Stimulated activated CD4-positive, alpha-beta T cell treated with anti-CD3 and anti-CD28 coated beads, Interleukin-4, amount 100 ng/mL, for 48 hours (primary cell): ENCODE results near the gene RPLP2.

Source experiments
- DNase-seq, 2 donors: peaks; one replicate each; pipeline ENCODE4 v3.0.0-alpha.2; 2020; ENCODE audit warnings: low read depth in 2 of 2

Gene RPLP2

GRCh38 chr11:809287-810039 lies at the start of gene RPLP2:
TSS of gene RPLP2 (plus strand) at chr11:809967. CDS start at chr11:810235, 268 bp downstream.
- DNase-seq, result peak; percentile 97 to 98

GRCh38 chr11:760236-760635 lies 49.5 kb upstream of the RPLP2 start:
- no peak for DNase-seq

GRCh38 chr11:761526-762108 lies 48.1 kb upstream of the RPLP2 start:
- no peak for DNase-seq

GRCh38 chr11:762421-763072 lies 47.2 kb upstream of the RPLP2 start:
- DNase-seq, result no peak

GRCh38 chr11:763073-763463 lies 46.7 kb upstream of the RPLP2 start:
- DNase-seq, result no peak

GRCh38 chr11:763549-764321 lies 46.0 kb upstream of the RPLP2 start:
- no peak for DNase-seq

GRCh38 chr11:764322-765024 lies 45.3 kb upstream of the RPLP2 start:
- no peak for DNase-seq

GRCh38 chr11:765025-765801 lies 44.6 kb upstream of the RPLP2 start:
- peak; percentile 43 to 54 for DNase-seq

GRCh38 chr11:765802-766091 lies 44.0 kb upstream of the RPLP2 start:
- no peak for DNase-seq

GRCh38 chr11:766106-766935 lies 43.4 kb upstream of the RPLP2 start:
- DNase-seq, result no peak

GRCh38 chr11:766936-767210 lies 42.9 kb upstream of the RPLP2 start:
- DNase-seq, result no peak

GRCh38 chr11:767238-767637 lies 42.5 kb upstream of the RPLP2 start:
- no peak for DNase-seq

GRCh38 chr11:769887-770641 lies 39.7 kb upstream of the RPLP2 start:
- no peak for DNase-seq

- no peak for DNase-seq
Measured at GRCh38 chr11:770642-771616, 38.8 kb upstream of the RPLP2 start.

GRCh38 chr11:771617-772204 lies 38.1 kb upstream of the RPLP2 start:
- DNase-seq, result no peak

GRCh38 chr11:772429-773390 lies 37.1 kb upstream of the RPLP2 start:
- DNase-seq, result no peak

- DNase-seq, result no peak
Measured at GRCh38 chr11:773425-773824, 36.3 kb upstream of the RPLP2 start.
